ENCODE data around the gene FOXK1.

The FOXK1 gene

DNA sequence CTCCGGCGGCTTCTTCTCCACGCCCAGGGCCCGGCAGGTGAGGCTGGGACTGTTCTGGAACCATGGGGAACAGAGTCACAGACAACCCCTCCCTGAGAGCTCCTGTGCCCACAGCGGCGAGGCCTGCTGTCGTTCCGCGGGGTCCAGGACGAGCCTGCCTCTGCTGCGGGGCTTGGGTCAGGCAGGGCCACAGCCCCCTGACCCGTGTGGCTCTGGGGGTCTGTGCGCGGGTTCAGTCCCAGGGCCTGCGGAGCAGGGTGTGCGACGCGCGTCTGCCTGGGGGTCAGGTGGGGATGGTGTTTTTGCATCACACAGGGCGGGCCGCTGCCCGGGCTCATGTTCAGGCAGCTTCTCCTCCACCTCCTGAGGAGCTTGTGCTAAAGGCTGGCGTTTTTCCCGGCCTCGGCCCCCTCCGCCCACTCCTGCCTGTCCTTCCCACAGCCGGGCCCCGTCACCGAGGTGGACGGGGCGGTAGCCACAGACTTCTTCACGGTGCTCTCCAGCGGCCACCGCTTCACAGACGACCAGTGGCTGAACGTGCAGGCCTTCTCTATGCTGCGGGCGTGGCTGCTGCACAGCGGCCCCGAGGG is 101.8 kb downstream of the FOXK1 start:
- Histone ChIP-seq H3K4me1 (ENCODE audit: control insufficient read depth, insufficient read depth, low read length) (no peaks in the 10 kb centered on the region), H3K36me3 (ENCODE audit: control insufficient read depth, insufficient read depth, low read length) (peaks cover 40% of the 10 kb centered on the region)

GRCh38 chr7:4784799-4785198 is 102.7 kb downstream of the FOXK1 start:
- no peak overlapping the region for H3K27ac ChIP-seq (ENCODE audit: low read depth, low read length)
- H3K4me1 ChIP-seq (ENCODE audit: control insufficient read depth, insufficient read depth, low read length), result no peaks in the 10 kb centered on the region
- no peak overlapping the region for H3K9ac ChIP-seq (ENCODE audit: low read length)
- peaks cover 45% of the 10 kb centered on the region for H3K36me3 ChIP-seq (ENCODE audit: control insufficient read depth, insufficient read depth, low read length)
- H3K4me3 ChIP-seq (ENCODE audit: low read length), result no peak overlapping the region
- H3K27me3 ChIP-seq (ENCODE audit: control insufficient read depth, insufficient read depth, low read length), result no peaks in the 10 kb centered on the region

More for the DNA sequence above, 101.8 kb downstream of the FOXK1 start:
- Histone ChIP-seq H3K27ac (ENCODE audit: low read depth, low read length) (no peak overlapping the region), H3K9ac (ENCODE audit: low read length) (no peak overlapping the region), H3K4me3 (ENCODE audit: low read length) (no peak overlapping the region), H3K27me3 (ENCODE audit: control insufficient read depth, insufficient read depth, low read length) (no peaks in the 10 kb centered on the region)

DNA sequence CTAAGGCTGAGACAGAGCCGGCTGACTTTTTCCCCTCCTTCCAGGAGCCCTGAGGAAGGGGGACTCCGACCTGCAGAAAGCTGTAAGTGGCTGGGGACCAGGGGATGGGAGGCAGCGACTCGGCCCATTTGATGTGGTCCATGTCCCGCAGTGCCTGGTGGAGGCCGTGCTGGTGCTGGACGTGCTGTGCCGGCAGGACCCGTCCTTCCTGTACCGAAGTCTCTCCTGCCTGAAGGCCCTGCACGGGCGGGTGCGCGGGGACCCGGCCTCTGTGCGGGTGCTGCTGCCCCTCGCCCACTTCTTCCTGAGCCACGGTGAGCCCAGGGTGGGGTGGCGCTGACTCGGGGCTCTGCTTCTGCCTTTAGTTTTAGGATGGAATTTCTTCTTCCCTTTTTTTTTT is 103.3 kb downstream of the FOXK1 start:
- Histone ChIP-seq H3K36me3 (ENCODE audit: control insufficient read depth, insufficient read depth, low read length) (peaks cover 45% of the 10 kb centered on the region), H3K9ac (ENCODE audit: low read length) (no peak overlapping the region), H3K4me3 (ENCODE audit: low read length) (no peak overlapping the region), H3K27me3 (ENCODE audit: control insufficient read depth, insufficient read depth, low read length) (no peaks in the 10 kb centered on the region), H3K4me1 (ENCODE audit: control insufficient read depth, insufficient read depth, low read length) (no peaks in the 10 kb centered on the region), H3K27ac (ENCODE audit: low read depth, low read length) (no peak overlapping the region)

DNA sequence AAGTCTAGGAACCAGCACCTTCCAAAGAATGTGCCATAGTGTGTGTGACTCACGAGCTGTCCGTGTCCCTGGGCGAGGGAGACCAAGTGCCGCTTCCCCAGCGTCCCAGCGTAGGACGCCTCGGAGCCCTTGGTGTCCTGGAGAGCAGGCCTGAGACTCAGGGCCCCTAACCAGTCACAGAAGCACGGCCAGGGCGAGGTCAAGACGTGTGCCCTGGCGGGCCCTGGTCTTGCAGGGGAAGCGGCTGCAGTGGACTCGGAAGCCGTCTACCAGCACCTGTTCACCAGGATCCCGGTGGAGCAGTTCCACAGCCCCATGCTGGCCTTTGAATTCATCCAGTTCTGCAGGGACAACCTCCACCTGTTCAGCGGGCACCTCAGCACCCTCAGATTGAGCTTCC is 103.9 kb downstream of the FOXK1 start:
- Histone ChIP-seq H3K27me3 (ENCODE audit: control insufficient read depth, insufficient read depth, low read length) (no peaks in the 10 kb centered on the region), H3K27ac (ENCODE audit: low read depth, low read length) (no peak overlapping the region), H3K9ac (ENCODE audit: low read length) (no peak overlapping the region), H3K4me3 (ENCODE audit: low read length) (no peak overlapping the region), H3K4me1 (ENCODE audit: control insufficient read depth, insufficient read depth, low read length) (no peaks in the 10 kb centered on the region), H3K36me3 (ENCODE audit: control insufficient read depth, insufficient read depth, low read length) (peaks cover 48% of the 10 kb centered on the region)

DNA sequence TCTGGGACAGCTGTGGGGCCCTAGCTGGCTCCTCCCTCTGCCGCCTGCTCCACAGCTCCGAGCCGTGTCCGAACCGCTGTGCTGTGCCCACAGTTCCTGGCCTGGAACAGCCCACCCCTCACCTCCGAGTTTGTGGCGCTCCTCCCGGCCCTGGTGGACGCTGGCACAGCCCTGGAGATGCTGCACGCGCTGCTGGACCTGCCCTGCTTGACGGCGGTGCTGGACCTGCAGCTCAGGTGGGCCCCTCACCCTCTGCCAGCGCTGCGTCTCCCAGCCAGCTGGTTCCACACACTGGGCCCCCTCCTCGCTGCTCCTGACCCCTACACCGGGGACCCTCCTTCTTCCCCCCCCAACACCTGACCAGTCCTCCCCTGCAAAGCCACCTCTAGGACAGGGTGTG is 105.4 kb downstream of the FOXK1 start:
- Histone ChIP-seq H3K36me3 (ENCODE audit: control insufficient read depth, insufficient read depth, low read length) (peaks cover 38% of the 10 kb centered on the region), H3K27me3 (ENCODE audit: control insufficient read depth, insufficient read depth, low read length) (no peaks in the 10 kb centered on the region), H3K9ac (ENCODE audit: low read length) (no peak overlapping the region), H3K27ac (ENCODE audit: low read depth, low read length) (no peak overlapping the region), H3K4me3 (ENCODE audit: low read length) (no peak overlapping the region), H3K4me1 (ENCODE audit: control insufficient read depth, insufficient read depth, low read length) (no peaks in the 10 kb centered on the region)

DNA sequence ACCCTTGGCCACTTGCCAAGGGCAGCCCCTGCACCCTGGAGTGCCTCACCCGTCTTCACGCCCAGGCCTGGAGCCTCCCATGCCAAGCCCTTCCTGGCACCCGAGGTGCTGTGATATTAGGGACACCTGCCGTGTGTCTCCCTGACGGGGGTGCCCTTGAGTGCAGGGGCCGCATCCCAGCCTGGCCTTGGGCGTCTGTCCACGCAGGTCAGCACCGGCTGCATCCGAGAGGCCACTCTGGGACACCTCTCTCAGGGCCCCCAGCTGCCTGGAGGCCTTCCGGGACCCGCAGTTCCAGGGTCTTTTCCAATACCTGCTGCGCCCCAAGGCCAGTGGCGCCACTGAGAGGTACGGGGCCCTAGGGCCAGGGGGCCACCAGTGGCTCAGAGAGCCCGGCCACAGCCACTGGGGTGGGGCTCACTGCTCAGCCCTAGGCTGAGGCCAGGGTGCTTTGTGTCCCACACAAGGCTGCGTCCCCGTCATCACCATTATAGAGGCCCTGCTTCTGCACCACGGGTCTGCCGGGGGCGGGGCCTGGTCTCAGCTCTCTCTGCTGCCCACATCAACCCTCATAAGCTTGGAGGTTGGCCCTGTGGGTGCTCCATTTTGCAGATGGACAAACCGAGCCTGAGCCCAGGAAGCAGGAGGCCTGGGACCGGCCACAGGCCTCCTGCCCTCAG is 106.0 kb downstream of the FOXK1 start:
- no peaks in the 10 kb centered on the region for H3K27me3 ChIP-seq (ENCODE audit: control insufficient read depth, insufficient read depth, low read length)
- no peaks in the 10 kb centered on the region for H3K4me1 ChIP-seq (ENCODE audit: control insufficient read depth, insufficient read depth, low read length)
- H3K36me3 ChIP-seq (ENCODE audit: control insufficient read depth, insufficient read depth, low read length), result peaks cover 36% of the 10 kb centered on the region
- H3K9ac ChIP-seq (ENCODE audit: low read length), result no peak overlapping the region
- no peak overlapping the region for H3K27ac ChIP-seq (ENCODE audit: low read depth, low read length)
- no peak overlapping the region for H3K4me3 ChIP-seq (ENCODE audit: low read length)

DNA sequence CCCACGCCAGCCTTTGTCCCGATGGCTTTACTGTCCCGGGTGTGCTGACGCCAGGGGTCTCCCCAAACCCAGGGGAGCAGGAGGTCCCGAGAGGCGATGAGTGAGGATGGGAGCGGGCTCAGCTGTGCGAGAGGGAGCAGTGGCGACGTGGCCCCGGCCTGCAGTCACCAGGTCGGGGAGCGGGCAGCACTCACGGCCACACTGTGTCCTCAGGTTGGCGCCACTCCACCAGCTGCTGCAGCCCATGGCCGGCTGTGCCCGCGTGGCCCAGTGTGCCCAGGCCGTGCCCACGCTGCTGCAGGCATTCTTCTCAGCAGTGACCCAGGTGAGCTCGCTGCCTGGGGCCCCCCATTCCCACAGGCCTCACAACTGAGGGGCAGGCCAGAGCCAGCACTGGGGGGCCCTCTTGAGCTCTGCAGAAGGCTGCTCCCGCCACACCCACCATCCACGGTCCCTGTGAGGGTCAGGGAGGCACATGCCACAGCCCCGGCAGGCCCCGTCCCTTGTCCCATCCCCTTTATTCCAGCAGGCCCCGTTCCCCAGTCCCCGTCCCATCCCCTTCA is 106.6 kb downstream of the FOXK1 start:
- H3K36me3 ChIP-seq (ENCODE audit: control insufficient read depth, insufficient read depth, low read length), result peaks cover 33% of the 10 kb centered on the region

GRCh38 chr7:4789194-4790077 is 107.3 kb downstream of the FOXK1 start:
- no peaks in the 10 kb centered on the region for H3K4me1 ChIP-seq (ENCODE audit: control insufficient read depth, insufficient read depth, low read length)
- H3K4me3 ChIP-seq (ENCODE audit: low read length), result no peak overlapping the region
- H3K9ac ChIP-seq (ENCODE audit: low read length), result no peak overlapping the region
- H3K27ac ChIP-seq (ENCODE audit: low read depth, low read length), result no peak overlapping the region
- H3K27me3 ChIP-seq (ENCODE audit: control insufficient read depth, insufficient read depth, low read length), result no peaks in the 10 kb centered on the region
- H3K36me3 ChIP-seq (ENCODE audit: control insufficient read depth, insufficient read depth, low read length), result peaks cover 31% of the 10 kb centered on the region

More for the DNA sequence above, 106.6 kb downstream of the FOXK1 start:
- no peaks in the 10 kb centered on the region for H3K27me3 ChIP-seq (ENCODE audit: control insufficient read depth, insufficient read depth, low read length)
- H3K27ac ChIP-seq (ENCODE audit: low read depth, low read length), result no peak overlapping the region
- no peak overlapping the region for H3K9ac ChIP-seq (ENCODE audit: low read length)
- H3K4me3 ChIP-seq (ENCODE audit: low read length), result no peak overlapping the region
- H3K4me1 ChIP-seq (ENCODE audit: control insufficient read depth, insufficient read depth, low read length), result no peaks in the 10 kb centered on the region

- no peak overlapping the region for H3K4me3 ChIP-seq (ENCODE audit: low read length)
- H3K4me1 ChIP-seq (ENCODE audit: control insufficient read depth, insufficient read depth, low read length), result no peaks in the 10 kb centered on the region
- H3K36me3 ChIP-seq (ENCODE audit: control insufficient read depth, insufficient read depth, low read length), result peaks cover 31% of the 10 kb centered on the region
- no peak overlapping the region for H3K27ac ChIP-seq (ENCODE audit: low read depth, low read length)
- H3K9ac ChIP-seq (ENCODE audit: low read length), result no peak overlapping the region
- no peaks in the 10 kb centered on the region for H3K27me3 ChIP-seq (ENCODE audit: control insufficient read depth, insufficient read depth, low read length)
Observed at GRCh38 chr7:4790078-4790465, 108.0 kb downstream of the FOXK1 start.

- Histone ChIP-seq H3K27me3 (ENCODE audit: control insufficient read depth, insufficient read depth, low read length) (no peaks in the 10 kb centered on the region), H3K4me3 (ENCODE audit: low read length) (no peak overlapping the region), H3K27ac (ENCODE audit: low read depth, low read length) (no peak overlapping the region), H3K9ac (ENCODE audit: low read length) (no peak overlapping the region), H3K36me3 (ENCODE audit: control insufficient read depth, insufficient read depth, low read length) (peaks cover 28% of the 10 kb centered on the region), H3K4me1 (ENCODE audit: control insufficient read depth, insufficient read depth, low read length) (no peaks in the 10 kb centered on the region)
Observed at GRCh38 chr7:4790516-4790991, 108.5 kb downstream of the FOXK1 start.

DNA sequence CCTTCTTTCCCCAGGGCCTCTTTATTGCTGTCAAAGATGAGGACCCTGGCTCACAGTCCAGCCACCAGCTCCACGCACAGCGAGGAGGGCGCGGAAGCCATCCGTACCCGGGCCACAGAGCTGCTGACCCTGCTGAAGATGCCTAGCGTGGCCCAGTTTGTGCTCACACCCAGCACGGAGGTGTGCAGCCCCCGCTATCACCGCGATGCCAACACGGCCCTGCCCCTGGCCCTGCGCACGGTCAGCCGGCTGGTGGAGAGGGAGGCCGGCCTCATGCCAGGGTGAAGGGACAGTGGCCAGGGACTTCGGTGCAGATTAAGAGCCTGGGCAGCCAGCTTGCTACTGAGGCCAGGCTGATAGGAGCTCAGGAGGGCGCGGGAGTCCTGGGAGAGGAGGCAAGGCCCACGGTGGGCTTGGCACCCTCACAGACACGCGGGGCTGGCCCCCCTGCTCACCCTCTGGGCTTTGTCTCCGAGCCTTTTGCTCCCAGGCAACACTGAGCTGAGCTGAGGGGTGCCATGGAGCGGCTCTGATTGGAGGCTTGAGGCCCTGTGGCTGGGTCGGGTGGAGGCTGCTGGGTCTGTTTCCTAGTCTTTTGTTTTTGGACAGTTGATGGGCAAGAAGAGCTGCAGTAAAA is 109.1 kb downstream of the FOXK1 start:
- Histone ChIP-seq H3K36me3 (ENCODE audit: control insufficient read depth, insufficient read depth, low read length) (peaks cover 24% of the 10 kb centered on the region), H3K9ac (ENCODE audit: low read length) (no peak overlapping the region), H3K4me1 (ENCODE audit: control insufficient read depth, insufficient read depth, low read length) (no peaks in the 10 kb centered on the region), H3K27ac (ENCODE audit: low read depth, low read length) (no peak overlapping the region), H3K4me3 (ENCODE audit: low read length) (no peak overlapping the region), H3K27me3 (ENCODE audit: control insufficient read depth, insufficient read depth, low read length) (no peaks in the 10 kb centered on the region)
